ENCODE results near the gene PTH1R. TPM values are rescaled to one million over a fixed set of nuclear protein-coding genes. Genes with fewer than 3 reads are reported as not detected.
A peak's percentile ranks its signal among the peaks of the same experiment; 100 is the strongest.

The PTH1R gene
- total and polyA plus RNA-seq, 4 donors, result 11.2 to 29.7 (median 19.9) TPM

- 60 to 80% methylated on average over 6 of the region's 6 CpGs for whole genome bisulfite sequencing, 2 donors
- Histone ChIP-seq H3K36me3 (ENCODE audit: control insufficient read depth in 4 of 4, insufficient read depth in 4 of 4, low read length in 4 of 4) (peaks cover 4 to 45% (median 31%) of the 10 kb centered on the region in 4 donors), H3K27ac (ENCODE audit: low read depth in 1 of 2, low read length in 1 of 2) (peak overlapping the region; percentile 82 to 83), H3K9ac (ENCODE audit: insufficient read depth in 1 of 2, low read length in 2 of 2) (no peak overlapping the region), H3K9me3 (ENCODE audit: control insufficient read depth in 4 of 4, insufficient read depth in 3 of 4, low read length in 3 of 4) (no peaks in the 10 kb centered on the region), H3K27me3 (ENCODE audit: control insufficient read depth in 3 of 3, insufficient read depth in 3 of 3, low read length in 2 of 3) (no peaks in the 10 kb centered on the region), H3K4me3 (no peak overlapping the region), H3K4me1 (ENCODE audit: control insufficient read depth in 5 of 5, insufficient read depth in 5 of 5, low read length in 5 of 5) (peaks cover 0 to 36% (median 13%) of the 10 kb centered on the region in 5 donors)
- no peak for ATAC-seq (ENCODE audit: insufficient read depth, low FRiP score)
- peak in 1 of 3 donors; percentile 8 for DNase-seq
- TF ChIP-seq CTCF (IDR thresholded peaks at IDR 0.05; ENCODE audit: control extremely low read depth, extremely low read depth), result no peak
Observed at GRCh38 chr3:46926447-46926846, 48.9 kb downstream of the PTH1R start.

- Histone ChIP-seq H3K4me3 (no peak overlapping the region), H3K9ac (ENCODE audit: insufficient read depth in 1 of 2, low read length in 2 of 2) (no peak overlapping the region), H3K9me3 (ENCODE audit: control insufficient read depth in 4 of 4, insufficient read depth in 3 of 4, low read length in 3 of 4) (no peaks in the 10 kb centered on the region), H3K4me1 (ENCODE audit: control insufficient read depth in 5 of 5, insufficient read depth in 5 of 5, low read length in 5 of 5) (peaks cover under 1 to 39% (median 19%) of the 10 kb centered on the region in 5 donors), H3K27ac (ENCODE audit: low read depth in 1 of 2, low read length in 1 of 2) (peak overlapping the region; percentile 82 to 83), H3K36me3 (ENCODE audit: control insufficient read depth in 4 of 4, insufficient read depth in 4 of 4, low read length in 4 of 4) (peaks cover 4 to 39% (median 26%) of the 10 kb centered on the region in 4 donors), H3K27me3 (ENCODE audit: control insufficient read depth in 3 of 3, insufficient read depth in 3 of 3, low read length in 2 of 3) (no peaks in the 10 kb centered on the region)
- peak in 1 of 3 donors; percentile 7 for DNase-seq
- ATAC-seq (ENCODE audit: insufficient read depth, low FRiP score), result no peak
- no peak for TF ChIP-seq CTCF (IDR thresholded peaks at IDR 0.05; ENCODE audit: control extremely low read depth, extremely low read depth)
- WGBS, 2 donors, result 31 to 61% methylated on average over 14 to 15 of the region's 15 CpGs
Observed at GRCh38 chr3:46926871-46927717, 49.6 kb downstream of the PTH1R start.

GRCh38 chr3:46927718-46928073, 50.2 kb downstream of the PTH1R start:
- no peak overlapping the region for H3K9ac ChIP-seq (ENCODE audit: insufficient read depth in 1 of 2, low read length in 2 of 2)
- no peak for ATAC-seq (ENCODE audit: insufficient read depth, low FRiP score)
- peaks cover 4 to 37% (median 23%) of the 10 kb centered on the region in 4 donors for H3K36me3 ChIP-seq (ENCODE audit: control insufficient read depth in 4 of 4, insufficient read depth in 4 of 4, low read length in 4 of 4)
- H3K9me3 ChIP-seq (ENCODE audit: control insufficient read depth in 4 of 4, insufficient read depth in 3 of 4, low read length in 3 of 4), result no peaks in the 10 kb centered on the region
- no peaks in the 10 kb centered on the region for H3K27me3 ChIP-seq (ENCODE audit: control insufficient read depth in 3 of 3, insufficient read depth in 3 of 3, low read length in 2 of 3)
- no peak overlapping the region for H3K4me3 ChIP-seq
- H3K27ac ChIP-seq (ENCODE audit: low read depth in 1 of 2, low read length in 1 of 2), result peak overlapping the region; percentile 48 to 82
- peaks cover 7 to 43% (median 25%) of the 10 kb centered on the region in 5 donors for H3K4me1 ChIP-seq (ENCODE audit: control insufficient read depth in 5 of 5, insufficient read depth in 5 of 5, low read length in 5 of 5)
- 80 to 90% methylated on average over 6 of the region's 6 CpGs for WGBS, 2 donors
- TF ChIP-seq CTCF (IDR thresholded peaks at IDR 0.05; ENCODE audit: control extremely low read depth, extremely low read depth), result no peak
- no peak for DNase-seq
